Right atrium auricular region (tissue), 2 donors: ENCODE results near the gene C3orf52. TPM values are rescaled to one million over a fixed set of nuclear protein-coding genes. Genes with fewer than 3 reads are reported as not detected.

ENCODE experiments used
- DNase-seq: peaks from one replicate; pipeline ENCODE4 v3.0.0-alpha.2; 2019; ENCODE audit warnings: low spot score
- H3K27ac ChIP-seq, 2 donors: fragments of 200-600 bp; sonication (generic); 1 replicate in 1 of 2; 2 replicates in 1 of 2; pipeline ENCODE4 v1.5.1; 2016 to 2019
- H3K27me3 ChIP-seq, 2 donors: fragments of 200-600 bp; sonication (generic); one replicate each; pipeline versions ENCODE4 v1.5.1 to v1.6.0; 2017 to 2019
- H3K36me3 ChIP-seq: fragments of 200-600 bp; sonication (generic); one replicate; pipeline ENCODE4 v1.5.1; 2016
- H3K4me1 ChIP-seq, 2 donors: fragments of 200-600 bp; sonication (generic); one replicate each; pipeline versions ENCODE4 v1.5.1 to v1.6.0; 2017 to 2019
- H3K4me3 ChIP-seq, 2 donors: fragments of 200-600 bp; sonication (generic); 1 replicate in 1 of 2; 2 replicates in 1 of 2; pipeline ENCODE4 v1.5.1; 2017 to 2019; ENCODE audit warnings: mild to moderate bottlenecking in 1 of 2, moderate library complexity in 1 of 2
- H3K9me3 ChIP-seq, 2 donors: fragments of 200-600 bp; sonication (generic); one replicate each; pipeline ENCODE4 v1.5.1; 2019
- CTCF ChIP-seq, 2 donors: fragments of 200-600 bp; sonication (generic); IDR thresholded peaks; one replicate each; pipeline ENCODE4 v1.5.1; 2019; ENCODE audit warnings: antibody characterized with exemption in 2 of 2
- total RNA-seq, 2 donors: library from RNA; depleted of rRNA; stranded (reverse); fragments of >200 nt; gene quantifications; one replicate each; pipeline ENCODE4 v1.1.0, GENCODE V29; 2016

Gene C3orf52
- total RNA-seq, 2 donors from 2014 or later = 1.5 to 1.8 TPM

- Histone ChIP-seq H3K9me3 (no peaks in the 10 kb centered on the region), H3K27ac (no peak overlapping the region), H3K36me3 (no peaks in the 10 kb centered on the region), H3K4me1 (peaks cover 0 to 17% of the 10 kb centered on the region in 2 donors), H3K27me3 (no peaks in the 10 kb centered on the region), H3K4me3 (no peak overlapping the region)
- TF ChIP-seq CTCF (IDR thresholded peaks at IDR 0.05) = no peak
- DNase-seq = no peak
These were observed 43.9 kb downstream of the C3orf52 start for GRCh38 chr3:112129925-112130637.

GRCh38 chr3:112130638-112130993 is 44.4 kb downstream of the C3orf52 start:
- H3K36me3 ChIP-seq = no peaks in the 10 kb centered on the region
- H3K27ac ChIP-seq = no peak overlapping the region
- no peak for TF ChIP-seq CTCF (IDR thresholded peaks at IDR 0.05)
- no peaks in the 10 kb centered on the region for H3K9me3 ChIP-seq
- no peak for DNase-seq
- no peaks in the 10 kb centered on the region for H3K27me3 ChIP-seq
- H3K4me1 ChIP-seq = peaks cover 0 to 17% of the 10 kb centered on the region in 2 donors
- H3K4me3 ChIP-seq = no peak overlapping the region

- H3K4me3 ChIP-seq = no peak overlapping the region
- no peaks in the 10 kb centered on the region for H3K36me3 ChIP-seq
- H3K27ac ChIP-seq = no peak overlapping the region
- DNase-seq = no peak
- no peaks in the 10 kb centered on the region for H3K9me3 ChIP-seq
- TF ChIP-seq CTCF (IDR thresholded peaks at IDR 0.05) = no peak
- H3K4me1 ChIP-seq = peaks cover 0 to 17% of the 10 kb centered on the region in 2 donors
- no peaks in the 10 kb centered on the region for H3K27me3 ChIP-seq
These were observed 44.9 kb downstream of the C3orf52 start for GRCh38 chr3:112131111-112131510.

DNA sequence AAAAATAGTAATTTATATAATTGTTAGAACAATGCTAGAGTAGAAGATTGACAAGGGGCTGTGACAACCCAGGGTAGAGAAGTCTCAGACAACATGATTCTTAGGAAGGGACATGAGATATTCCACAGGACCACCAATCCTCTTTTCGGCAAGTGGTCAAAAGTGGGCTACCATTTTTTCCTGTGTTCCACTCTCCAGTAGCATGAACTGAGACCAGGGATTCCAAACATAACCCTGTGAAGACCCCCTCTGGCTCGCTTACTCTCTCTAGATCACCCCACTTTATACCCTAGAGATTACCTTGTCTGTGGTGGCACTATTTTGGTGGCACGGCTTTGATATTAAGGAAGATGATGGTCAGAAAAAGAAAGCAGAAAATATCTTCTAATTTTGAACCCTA is 45.9 kb downstream of the C3orf52 start:
- no peak overlapping the region for H3K4me3 ChIP-seq
- no peak overlapping the region for H3K27ac ChIP-seq
- H3K4me1 ChIP-seq = peaks cover 0 to 9% of the 10 kb centered on the region in 2 donors

GRCh38 chr3:112132554-112132953 is 46.4 kb downstream of the C3orf52 start:
- Histone ChIP-seq H3K27ac (no peak overlapping the region), H3K27me3 (no peaks in the 10 kb centered on the region), H3K4me3 (no peak overlapping the region), H3K36me3 (no peaks in the 10 kb centered on the region), H3K4me1 (peaks cover 0 to 4% of the 10 kb centered on the region in 2 donors), H3K9me3 (no peaks in the 10 kb centered on the region)
- TF ChIP-seq CTCF (IDR thresholded peaks at IDR 0.05) = no peak
- no peak for DNase-seq

More for the DNA sequence above, 45.9 kb downstream of the C3orf52 start:
- no peaks in the 10 kb centered on the region for H3K36me3 ChIP-seq
- no peaks in the 10 kb centered on the region for H3K27me3 ChIP-seq
- no peak for DNase-seq
- H3K9me3 ChIP-seq = no peaks in the 10 kb centered on the region
- no peak for TF ChIP-seq CTCF (IDR thresholded peaks at IDR 0.05)

- no peak within 1 kb of the TSS for H3K4me3 ChIP-seq
- no peak for TF ChIP-seq CTCF (IDR thresholded peaks at IDR 0.05)
- no peak for DNase-seq
These were observed 46.8 kb downstream of the C3orf52 start, which contains the start of gene GCSAM for GRCh38 chr3:112132975-112133448. GCSAM (minus strand) TSS chr3:112133248; CDS start chr3:112133120, 128 bp downstream.

More at GRCh38 chr3:112132975-112133448, 46.8 kb downstream of the C3orf52 start, which contains the start of gene GCSAM:
- H3K36me3 ChIP-seq = no peaks in the 10 kb centered on the region
- no peaks in the 10 kb centered on the region for H3K4me1 ChIP-seq
- H3K9me3 ChIP-seq = no peaks in the 10 kb centered on the region
- no peak within 1 kb of the TSS for H3K27ac ChIP-seq
- H3K27me3 ChIP-seq = no peaks in the 10 kb centered on the region
